K562 (cell line): Measurements from ENCODE around the gene ZNF22. TPM values are rescaled to one million over a fixed set of nuclear protein-coding genes. Genes with fewer than 3 reads are reported as not detected.
A peak's percentile ranks its signal among the peaks of the same experiment; 100 is the strongest.

Source experiments
- BCL6 ChIP-seq: fragments of 250-450 bp; sonication (Bioruptor Pico); IDR thresholded peaks from 2 replicates; pipeline ENCODE4 v1.4.0; 2020
- CHCHD3 ChIP-seq: fragments of 250-450 bp; sonication (Bioruptor Pico); IDR thresholded peaks from 2 replicates; pipeline ENCODE4 v2.1.2; 2022; ENCODE audit warnings: mild to moderate bottlenecking
- CHD1 ChIP-seq: fragments of 200-600 bp; sonication (generic); IDR thresholded peaks from one replicate; pipeline ENCODE4 v1.6.1; 2012; ENCODE audit warnings: mild to moderate bottlenecking, moderate library complexity, low read length, inconsistent platforms
- FOSL1 ChIP-seq: fragments of 200-800 bp; sonication (Bioruptor generic); conservative IDR thresholded peaks from 2 replicates; pipeline ENCODE4 v1.6.1; 2016; ENCODE audit warnings: missing genetic modification characterization, missing compliant biosample characterization
- KDM1A ChIP-seq, 2 experiments: fragments of 450-650 bp; IDR thresholded peaks; 2 replicates each; pipeline ENCODE4 v1.6.1; 2016; ENCODE audit warnings: mild to moderate bottlenecking in 2 of 2
- MCM7 ChIP-seq, 2 experiments: fragments of 450-650 bp; IDR thresholded peaks; 2 replicates each; pipeline ENCODE4 v1.6.1; 2016 to 2018
- PCBP1 ChIP-seq: fragments of 200-400 bp; formaldehyde crosslinking; IDR thresholded peaks from 2 replicates; pipeline ENCODE4 v1.6.1; 2018; ENCODE audit warnings: mild to moderate bottlenecking, low read depth, low read length; ENCODE audit not compliant: poor library complexity, severe bottlenecking
- PRMT5 ChIP-seq: sonication (generic); formaldehyde crosslinking; IDR thresholded peaks from 2 replicates; pipeline ENCODE4 v1.5.0; 2020; ENCODE audit warnings: missing genetic modification reagents
- PTRF ChIP-seq: fragments of 450-650 bp; IDR thresholded peaks from 2 replicates; pipeline ENCODE4 v1.6.1; 2016; ENCODE audit warnings: mild to moderate bottlenecking, missing genetic modification characterization, missing compliant biosample characterization
- ZBTB11 ChIP-seq, 3 experiments: fragments of 200-800 bp in 1 of 3; fragments of 250-450 bp in 1 of 3; fragments of 450-650 bp in 1 of 3; sonication (Bioruptor Pico) in 1 of 3; sonication (Bioruptor generic) in 1 of 3; formaldehyde crosslinking in 1 of 3; IDR thresholded peaks; 2 replicates each; pipeline versions ENCODE4 v1.6.1 to v1.8.0; 2016 to 2022; ENCODE audit warnings: mild to moderate bottlenecking in 2 of 3, missing genetic modification characterization in 2 of 3, missing compliant biosample characterization in 1 of 3, moderate library complexity in 1 of 3
- ZBTB40 ChIP-seq, 2 experiments: fragments of 450-650 bp in 1 of 2; sonication (generic) in 1 of 2; formaldehyde crosslinking in 1 of 2; IDR thresholded peaks; 2 replicates each; pipeline versions ENCODE4 v1.7.1 to v1.9.0; 2016 to 2022; ENCODE audit warnings: inconsistent platforms in 1 of 2, mild to moderate bottlenecking in 1 of 2, missing genetic modification reagents in 1 of 2
- polyA plus RNA-seq, 8 experiments: library from polyadenylated mRNA; depleted of rRNA in 4 of 8; stranded (reverse) in 5 of 8; unstranded in 3 of 8; fragments of >200 nt; fragmentation: Nextera tagmentation in 2 of 8; fragmentation: Illumina TruSeq in 1 of 8; extraction: Ambion mirVana in 2 of 8; extraction: Trizol in 1 of 8; gene quantifications; 2 replicates each; pipeline versions ENCODE4 v1.2.1 to v1.2.3, GENCODE V29; 2011 to 2014; ENCODE audit warnings: inconsistent platforms in 1 of 8, missing spikeins in 1 of 8
- total RNA-seq, 7 experiments: library from RNA; depleted of rRNA in 6 of 7; stranded (reverse); fragments of >200 nt in 6 of 7; fragmentation: Illumina TruSeq in 2 of 7; extraction: Trizol in 2 of 7; gene quantifications; 2 replicates each; pipeline versions ENCODE4 v1.2.1 to v1.2.3, GENCODE V29; 2011 to 2021; ENCODE audit warnings: low replicate concordance in 1 of 7
- TF ChIP-seq, protein P1 (sequence below), 2 experiments: fragments of 450-650 bp; IDR thresholded peaks; 2 replicates each; pipeline ENCODE4 v1.6.1; 2016

Gene ZNF22
- total and polyA plus RNA-seq, 9 of the 15 experiments (the other 6 are each of a cell fraction or from before 2014, with no cell fraction given): 36.2 to 98.7 (median 51.2) TPM

- 0 out of 2 replicates have a peak, but pooled peaks have one; percentile 31 for TF ChIP-seq ZBTB40 (IDR thresholded peaks at IDR 0.05)
- no peak for TF ChIP-seq ZBTB40 (CRISPR knock-in tag; IDR thresholded peaks at IDR 0.05)
- no peak for TF ChIP-seq KDM1A (IDR thresholded peaks at IDR 0.05)
- no peak for TF ChIP-seq FOSL1
- TF ChIP-seq BCL6 (CRISPR knock-in tag): no peak
- no peak for TF ChIP-seq ZBTB11 (CRISPR knock-in tag; IDR thresholded peaks at IDR 0.05)
- TF ChIP-seq PCBP1: no peak
- TF ChIP-seq PTRF (tag): no peak
- TF ChIP-seq CHCHD3 (CRISPR knock-in tag): no peak
- TF ChIP-seq, protein P1, sequence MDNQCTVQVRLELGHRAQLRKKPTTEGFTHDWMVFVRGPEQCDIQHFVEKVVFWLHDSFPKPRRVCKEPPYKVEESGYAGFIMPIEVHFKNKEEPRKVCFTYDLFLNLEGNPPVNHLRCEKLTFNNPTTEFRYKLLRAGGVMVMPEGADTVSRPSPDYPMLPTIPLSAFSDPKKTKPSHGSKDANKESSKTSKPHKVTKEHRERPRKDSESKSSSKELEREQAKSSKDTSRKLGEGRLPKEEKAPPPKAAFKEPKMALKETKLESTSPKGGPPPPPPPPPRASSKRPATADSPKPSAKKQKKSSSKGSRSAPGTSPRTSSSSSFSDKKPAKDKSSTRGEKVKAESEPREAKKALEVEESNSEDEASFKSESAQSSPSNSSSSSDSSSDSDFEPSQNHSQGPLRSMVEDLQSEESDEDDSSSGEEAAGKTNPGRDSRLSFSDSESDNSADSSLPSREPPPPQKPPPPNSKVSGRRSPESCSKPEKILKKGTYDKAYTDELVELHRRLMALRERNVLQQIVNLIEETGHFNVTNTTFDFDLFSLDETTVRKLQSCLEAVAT (IDR thresholded peaks at IDR 0.05): 0 out of 4 replicates have a peak, but pooled peaks of 1 of the 2 experiments have one; percentile 53
- no peak for TF ChIP-seq CHD1
- TF ChIP-seq PRMT5: no peak
- 0 out of 4 replicates have a peak, but pooled peaks have one; percentile 23 to 30 for TF ChIP-seq MCM7 (IDR thresholded peaks at IDR 0.05)
These were observed 32.0 kb upstream of the ZNF22 start (continued) for GRCh38 chr10:44968500-44969400.
